Middle frontal gyrus (tissue), 1 donor: ENCODE results near the gene GPSM1.

Experiments used
- DNase-seq: peaks from one replicate; pipeline ENCODE4 v3.0.0-alpha.2; 2015; ENCODE audit warnings: low spot score; ENCODE audit errors: extremely low spot score

The GPSM1 gene

GRCh38 chr9:136304981-136305380, 22.4 kb upstream of the GPSM1 start:
- no peak for DNase-seq

GRCh38 chr9:136305804-136306203, 21.5 kb upstream of the GPSM1 start:
- no peak for DNase-seq

DNA sequence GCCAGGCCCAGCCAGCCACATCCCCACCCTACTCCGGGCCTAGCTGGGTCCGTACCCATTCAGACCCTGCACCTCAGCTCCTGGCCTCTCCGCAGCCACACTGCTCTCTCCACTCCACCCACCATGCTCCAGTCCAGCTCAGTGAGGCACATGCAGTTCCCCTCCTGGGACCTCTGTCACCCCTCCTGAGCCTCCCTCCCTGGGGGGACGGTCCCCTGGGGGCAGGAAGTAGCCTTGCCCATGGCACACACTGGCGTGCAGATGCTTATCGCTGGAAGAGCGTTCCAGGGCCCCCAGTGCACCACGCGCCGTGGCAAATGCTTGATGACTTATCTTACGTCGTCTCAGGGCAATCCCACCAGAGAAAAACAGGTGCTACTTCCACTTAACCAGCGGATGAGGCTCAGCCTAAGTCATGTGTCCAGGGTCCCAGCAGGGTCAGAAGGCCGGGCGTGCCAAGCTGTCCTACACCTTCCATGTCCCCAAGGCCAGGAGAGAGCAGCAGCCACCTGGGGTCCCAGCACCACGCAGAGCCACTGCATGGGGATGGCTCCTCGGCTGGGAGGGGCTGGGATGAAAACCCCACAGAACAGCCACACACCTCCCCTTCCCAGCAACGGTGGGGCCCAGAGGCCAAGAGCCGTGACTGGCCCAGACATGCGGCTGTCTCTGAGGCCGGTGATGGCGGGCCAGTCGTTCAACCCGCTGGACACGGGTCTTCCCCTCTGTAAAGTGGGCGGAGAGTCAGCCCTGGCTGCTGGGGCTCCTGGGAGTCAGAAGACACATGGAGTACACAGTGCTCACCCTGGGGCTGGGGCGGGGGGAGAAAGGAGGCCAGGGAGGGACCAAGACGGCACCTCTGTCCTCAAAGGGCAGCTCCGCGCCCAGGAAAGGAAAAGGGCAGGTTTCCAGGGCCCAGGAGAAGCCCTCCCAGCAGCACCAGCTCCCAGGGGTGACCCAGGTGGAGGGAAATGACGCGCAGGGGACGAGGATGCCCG, 20.8 kb upstream of the GPSM1 start:
- no peak for DNase-seq

- DNase-seq: no peak
Measured at GRCh38 chr9:136307215-136307750, 20.1 kb upstream of the GPSM1 start.

- no peak for DNase-seq
Measured at GRCh38 chr9:136308006-136308701, 19.2 kb upstream of the GPSM1 start.

DNA sequence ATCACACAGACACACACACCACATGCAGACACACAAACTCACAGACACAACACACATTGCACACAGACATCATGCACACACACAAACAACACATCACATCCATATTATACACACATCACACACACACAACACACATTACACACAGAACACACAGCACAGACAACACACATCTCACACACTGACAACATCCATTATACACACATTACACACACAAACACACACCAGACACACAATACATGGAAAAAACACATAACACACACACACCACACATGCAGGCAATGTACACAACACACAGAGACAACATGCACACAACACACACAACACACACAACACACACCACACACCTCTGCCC, 18.7 kb upstream of the GPSM1 start:
- DNase-seq: no peak

DNA sequence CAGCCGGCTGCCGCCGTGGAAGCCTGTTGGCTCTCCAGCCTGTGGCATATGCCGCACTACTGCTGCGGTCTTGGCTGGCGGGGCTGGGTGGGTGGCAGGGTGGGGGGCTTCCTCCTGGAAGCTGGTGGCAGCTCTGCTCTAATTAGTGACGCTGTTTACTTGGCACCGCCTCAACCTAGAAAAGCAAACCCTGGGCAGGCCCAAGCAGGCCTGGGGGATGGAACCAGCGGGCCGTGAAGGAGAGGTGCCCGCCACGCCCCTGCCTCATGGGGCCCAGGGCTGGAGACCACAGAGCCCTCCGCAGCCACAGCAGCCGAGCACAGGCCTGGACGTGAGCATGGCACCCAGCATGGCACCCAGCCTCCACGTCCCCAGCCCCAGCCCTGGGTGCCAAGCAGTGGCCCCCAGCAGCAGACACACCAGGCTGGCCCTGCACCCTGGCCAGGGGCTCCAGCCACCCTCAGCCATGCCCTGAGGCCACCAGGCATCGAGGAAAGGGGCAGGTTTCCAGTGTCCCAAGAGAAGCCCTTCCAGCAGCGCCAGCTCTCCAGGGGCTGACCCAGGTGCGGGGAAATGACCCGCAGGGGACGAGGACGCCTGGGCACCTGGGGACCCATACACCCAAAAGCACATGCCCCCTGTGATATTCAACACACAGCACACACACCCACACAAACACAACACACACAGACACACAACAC, 18.1 kb upstream of the GPSM1 start:
- no peak for DNase-seq

GRCh38 chr9:136309806-136310220, 17.5 kb upstream of the GPSM1 start:
- DNase-seq: no peak

GRCh38 chr9:136310273-136311030, 16.9 kb upstream of the GPSM1 start:
- no peak for DNase-seq

GRCh38 chr9:136311051-136312008, 16.0 kb upstream of the GPSM1 start:
- no peak for DNase-seq

DNA sequence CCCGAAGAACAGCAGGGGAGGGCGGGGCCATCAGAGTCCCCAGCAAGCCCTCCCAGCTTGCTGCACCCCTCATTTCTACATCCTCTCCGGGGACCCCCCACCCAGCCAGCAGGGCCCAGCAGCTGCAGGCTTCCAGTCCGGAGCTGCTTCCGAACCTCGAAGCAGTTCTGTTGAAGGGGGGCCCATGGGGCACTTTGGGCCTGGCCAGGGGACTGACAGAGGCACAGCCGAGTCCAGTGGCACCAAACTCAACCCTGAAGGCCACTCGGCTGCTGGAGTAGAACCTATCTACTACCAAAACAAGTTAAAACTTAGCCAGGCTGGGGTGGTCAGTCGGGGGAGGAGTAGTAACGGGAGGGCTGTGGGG, 15.3 kb upstream of the GPSM1 start:
- DNase-seq: no peak

DNA sequence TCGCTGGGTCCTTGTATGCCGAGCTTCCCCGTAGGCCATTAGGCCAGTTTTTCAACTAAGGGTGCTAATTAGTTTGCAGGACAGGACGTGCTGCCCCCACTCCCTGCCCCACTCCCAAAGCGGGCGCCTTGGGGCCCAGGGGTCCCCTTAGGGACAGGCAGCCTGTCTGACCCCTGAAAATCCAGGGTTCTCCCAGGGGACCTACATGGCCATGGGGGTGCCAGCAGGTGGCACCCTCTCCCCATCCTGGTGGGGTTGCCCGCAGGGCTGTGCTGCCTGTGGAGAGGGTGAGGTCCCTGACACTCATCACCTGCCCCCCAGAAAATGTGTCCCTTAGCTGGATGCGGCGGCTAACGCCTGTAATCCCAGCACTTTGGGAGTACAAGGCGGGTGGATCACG, 14.9 kb upstream of the GPSM1 start:
- DNase-seq: no peak

DNA sequence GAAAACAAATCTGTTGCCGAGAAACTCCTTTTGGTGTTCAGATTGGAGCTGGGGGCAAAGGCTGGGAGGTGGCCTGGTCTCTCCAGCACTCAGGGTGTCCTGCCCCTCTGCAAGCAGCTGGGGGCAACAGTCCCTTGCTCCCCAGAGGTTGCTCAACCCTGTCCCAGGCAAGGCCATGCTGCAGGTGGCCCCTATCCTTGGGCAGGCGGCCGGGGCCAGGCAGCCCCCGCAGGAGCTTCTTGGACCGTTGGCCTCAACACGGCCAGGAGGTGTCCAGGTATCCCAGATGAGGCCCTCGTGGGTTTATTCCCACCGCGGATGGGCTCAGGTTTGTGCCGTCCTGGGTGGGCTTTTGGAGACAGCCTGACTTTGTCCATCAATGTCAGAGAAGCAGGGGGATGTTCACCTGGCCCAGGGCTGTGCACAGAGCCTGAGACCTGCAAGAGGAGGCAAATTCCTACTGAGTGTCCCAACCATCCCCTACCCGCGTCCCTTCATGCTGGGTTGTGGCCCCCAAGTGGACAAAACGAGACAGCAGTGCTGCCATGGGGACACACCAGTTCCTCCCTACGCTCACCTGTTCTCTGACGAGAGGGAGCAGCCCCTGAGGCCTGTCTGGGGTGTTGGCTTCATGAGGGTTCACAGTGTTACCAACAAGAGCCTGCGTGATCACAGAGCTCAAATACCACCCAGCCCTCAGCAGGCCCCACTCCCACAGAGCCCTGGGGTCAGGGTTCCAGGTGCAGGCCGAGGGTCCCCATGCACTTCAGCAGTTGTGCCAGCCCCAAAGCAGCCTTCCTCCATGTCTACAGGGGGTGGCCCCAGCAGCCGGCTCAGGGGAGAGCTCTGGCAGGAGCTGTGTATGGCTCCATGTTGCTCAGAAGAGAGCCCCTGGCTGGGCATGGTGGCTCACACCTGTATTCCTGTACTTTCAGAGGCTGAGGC, 14.0 kb upstream of the GPSM1 start:
- DNase-seq: no peak

- DNase-seq: no peak
Measured at GRCh38 chr9:136314056-136314416, 13.3 kb upstream of the GPSM1 start.

DNA sequence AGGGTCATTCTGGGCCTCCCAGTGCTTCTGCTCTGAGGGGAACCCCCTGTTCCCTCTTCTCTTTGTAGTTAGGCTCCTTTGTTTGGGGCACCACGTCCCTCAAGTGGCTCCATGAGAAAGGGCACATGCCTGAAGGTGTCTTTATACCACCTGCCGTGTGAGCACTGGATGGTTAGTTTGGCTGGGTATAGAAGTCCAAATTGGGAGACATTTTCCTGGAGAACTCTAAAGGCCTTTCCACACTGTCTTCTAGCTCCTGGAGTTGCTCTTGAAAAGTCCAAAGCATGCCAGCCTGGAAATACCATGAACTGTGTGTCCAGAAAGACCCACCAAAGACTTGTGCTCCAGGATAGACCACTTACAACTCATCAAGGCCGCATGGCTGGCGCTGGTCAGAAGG, 12.4 kb upstream of the GPSM1 start:
- no peak for DNase-seq

DNA sequence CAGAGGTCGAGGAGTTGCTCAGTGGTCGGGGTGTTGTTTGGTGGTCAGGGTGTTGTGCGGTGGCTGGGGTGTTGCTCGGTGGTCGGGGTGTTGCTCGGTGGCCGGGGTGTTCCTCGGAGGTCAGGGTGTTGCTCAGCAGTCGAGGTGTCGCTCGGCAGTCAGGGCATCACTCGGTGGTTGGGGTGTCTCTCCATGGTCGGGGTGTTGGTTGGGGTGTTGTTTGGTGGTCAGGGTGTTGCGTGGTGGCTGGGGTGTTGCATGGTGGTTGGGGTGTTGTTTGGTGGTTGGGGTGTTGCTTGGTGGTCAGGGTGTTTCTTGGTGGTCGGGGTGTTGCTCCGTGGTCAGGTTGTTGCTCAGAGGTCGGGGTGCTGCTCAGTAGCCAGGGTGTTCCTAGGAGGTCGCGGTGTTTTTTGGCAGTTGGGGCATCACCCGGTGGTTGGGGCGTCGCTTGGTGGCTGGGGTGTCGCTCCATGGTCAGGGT, 11.0 kb upstream of the GPSM1 start:
- DNase-seq: no peak

DNA sequence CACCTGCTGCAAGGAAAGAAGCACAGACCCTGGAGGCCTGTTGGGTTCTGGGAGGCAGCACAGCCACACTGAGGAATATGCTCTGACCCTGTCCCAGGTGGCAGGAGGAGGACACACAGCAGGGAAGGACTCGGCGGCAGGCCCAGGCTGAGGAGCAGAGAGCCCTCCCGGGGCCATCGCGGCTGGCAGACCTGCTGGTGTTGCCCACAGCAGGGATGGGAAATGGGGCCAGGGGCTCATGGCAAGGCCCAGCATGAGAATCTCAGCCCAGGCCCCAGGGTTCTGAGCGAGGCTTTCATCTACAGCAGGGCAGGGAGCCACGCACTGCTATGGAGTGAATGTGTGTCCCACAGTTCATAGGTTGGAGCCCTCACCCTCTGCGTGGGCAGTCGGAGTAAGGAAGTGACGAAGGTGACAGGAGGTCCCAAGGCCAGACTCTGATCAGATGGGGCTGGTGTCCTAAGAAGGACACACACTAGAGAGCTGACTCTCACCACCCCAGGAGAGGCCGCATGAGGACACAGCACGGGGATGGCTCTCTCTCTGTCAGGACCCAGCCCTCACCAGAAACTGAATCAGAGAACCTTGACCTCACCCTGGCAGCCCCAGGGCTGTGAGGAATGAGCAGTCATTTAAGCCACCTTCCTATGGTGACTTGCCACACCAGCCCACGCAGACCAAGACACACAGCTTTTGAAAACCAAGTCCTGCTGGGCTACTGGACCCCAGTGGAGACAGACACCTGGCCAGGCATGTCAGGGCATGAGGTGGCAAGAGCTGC, 10.3 kb upstream of the GPSM1 start:
- DNase-seq: no peak

- no peak for DNase-seq
Measured at GRCh38 chr9:136317695-136318094, 9.6 kb upstream of the GPSM1 start.
